ENCODE results near the gene TUT1.
"Not testable (repeated sequence)": the region's sequence is repeated elsewhere in the genome, so short reads cannot be mapped to it uniquely, and the experiment has no call there.

TUT1 gene

DNA sequence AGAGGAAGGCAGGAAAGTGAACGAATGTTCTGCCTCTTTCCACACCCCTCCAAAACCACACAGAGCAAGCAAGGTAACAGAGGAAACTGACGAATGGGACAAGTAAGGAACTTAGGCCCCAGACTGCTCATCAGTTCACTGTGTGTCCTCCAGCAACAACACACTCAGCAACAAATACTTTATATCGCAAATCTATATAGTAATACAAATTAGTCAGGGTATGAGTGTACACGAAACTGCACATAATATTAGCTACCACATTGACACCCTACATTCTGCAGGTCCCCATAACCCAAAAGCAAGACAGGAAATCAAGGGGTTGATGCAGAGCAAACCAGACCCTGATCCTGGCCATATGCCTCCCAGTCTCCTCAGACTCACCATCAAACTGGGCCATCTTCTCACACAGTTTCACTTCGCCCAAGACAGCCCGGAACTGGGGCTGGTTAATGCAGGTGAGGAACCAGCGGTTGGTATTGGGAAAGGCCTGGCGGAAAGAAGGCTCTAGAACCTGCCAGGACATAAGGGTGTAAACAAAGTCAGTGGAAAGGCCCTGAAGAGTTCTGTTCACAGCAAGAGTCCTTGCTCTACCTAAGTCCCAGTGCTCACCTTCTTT is 24.2 kb downstream of the TUT1 start:
- H3K79me2 ChIP-seq (ENCODE audit: insufficient read depth, low read length) = peaks cover 81% of the 10 kb centered on the region
- peaks cover 53% of the 10 kb centered on the region for H3K4me1 ChIP-seq (ENCODE audit: insufficient read depth, low read length)
- H3K27me3 ChIP-seq (ENCODE audit: insufficient read depth, low read length, poor library complexity) = no peaks in the 10 kb centered on the region
- no peak for ATAC-seq (ENCODE audit: insufficient read depth, low read depth)
- H3K9ac ChIP-seq (ENCODE audit: low read depth, low read length) = no peak overlapping the region
- no peaks in the 10 kb centered on the region for H3K9me3 ChIP-seq (ENCODE audit: insufficient read depth, low read length, severe bottlenecking)
- H2AFZ ChIP-seq (ENCODE audit: low read depth, low read length) = no peak overlapping the region
- DNase-seq = no peak
- no peak overlapping the region for H3K4me3 ChIP-seq (ENCODE audit: low read depth in 1 of 2, low read length in 2 of 2)
- H3K27ac ChIP-seq (ENCODE audit: low read length) = no peak overlapping the region
- peaks cover 96% of the 10 kb centered on the region for H3K36me3 ChIP-seq (ENCODE audit: insufficient read depth, low read length)
- peaks cover 54% of the 10 kb centered on the region; the same call in 1 of the 2 replicates for H4K20me1 ChIP-seq (ENCODE audit: insufficient read depth, low read length)
- H3K4me2 ChIP-seq (ENCODE audit: insufficient read depth, low read length) = peak overlapping the region; percentile 28; the same call in 1 of the 2 replicates
- TF ChIP-seq EZH2 (IDR thresholded peaks at IDR 0.05; ENCODE audit: borderline replicate concordance, low read depth, low read length, severe bottlenecking) = no peak
- TF ChIP-seq, protein P1, sequence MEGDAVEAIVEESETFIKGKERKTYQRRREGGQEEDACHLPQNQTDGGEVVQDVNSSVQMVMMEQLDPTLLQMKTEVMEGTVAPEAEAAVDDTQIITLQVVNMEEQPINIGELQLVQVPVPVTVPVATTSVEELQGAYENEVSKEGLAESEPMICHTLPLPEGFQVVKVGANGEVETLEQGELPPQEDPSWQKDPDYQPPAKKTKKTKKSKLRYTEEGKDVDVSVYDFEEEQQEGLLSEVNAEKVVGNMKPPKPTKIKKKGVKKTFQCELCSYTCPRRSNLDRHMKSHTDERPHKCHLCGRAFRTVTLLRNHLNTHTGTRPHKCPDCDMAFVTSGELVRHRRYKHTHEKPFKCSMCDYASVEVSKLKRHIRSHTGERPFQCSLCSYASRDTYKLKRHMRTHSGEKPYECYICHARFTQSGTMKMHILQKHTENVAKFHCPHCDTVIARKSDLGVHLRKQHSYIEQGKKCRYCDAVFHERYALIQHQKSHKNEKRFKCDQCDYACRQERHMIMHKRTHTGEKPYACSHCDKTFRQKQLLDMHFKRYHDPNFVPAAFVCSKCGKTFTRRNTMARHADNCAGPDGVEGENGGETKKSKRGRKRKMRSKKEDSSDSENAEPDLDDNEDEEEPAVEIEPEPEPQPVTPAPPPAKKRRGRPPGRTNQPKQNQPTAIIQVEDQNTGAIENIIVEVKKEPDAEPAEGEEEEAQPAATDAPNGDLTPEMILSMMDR (IDR thresholded peaks at IDR 0.05; ENCODE audit: borderline replicate concordance, extremely low read depth, low read length, poor library complexity, severe bottlenecking) = no peak

DNA sequence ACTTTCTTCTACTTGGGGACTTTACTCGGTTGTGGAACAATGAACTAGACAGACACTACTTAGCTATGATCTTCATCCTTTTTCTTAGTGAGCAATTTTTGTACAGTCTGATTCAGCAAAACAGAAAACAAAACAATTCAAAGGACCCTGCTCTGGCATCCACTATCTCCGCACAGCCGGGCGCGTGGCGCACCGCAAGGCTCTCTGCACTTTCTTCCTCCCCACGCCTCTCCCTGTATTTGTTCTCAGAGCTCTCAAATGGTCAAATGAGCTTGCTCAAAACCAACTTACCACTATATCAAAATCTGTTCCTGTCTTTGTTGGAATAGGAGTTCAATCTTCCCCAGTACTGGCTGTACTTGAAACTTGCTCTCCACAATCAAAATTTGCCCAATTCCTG is 25.1 kb downstream of the TUT1 start:
- H3K4me2 ChIP-seq (ENCODE audit: insufficient read depth, low read length) = no peak overlapping the region
- peaks cover 72% of the 10 kb centered on the region for H3K79me2 ChIP-seq (ENCODE audit: insufficient read depth, low read length)
- no peaks in the 10 kb centered on the region for H3K9me3 ChIP-seq (ENCODE audit: insufficient read depth, low read length, severe bottlenecking)
- DNase-seq (no peak), ATAC-seq (ENCODE audit: insufficient read depth, low read depth) (no peak)
- H3K36me3 ChIP-seq (ENCODE audit: insufficient read depth, low read length) = peaks cover 94% of the 10 kb centered on the region
- peaks cover 45% of the 10 kb centered on the region; the same call in 1 of the 2 replicates for H4K20me1 ChIP-seq (ENCODE audit: insufficient read depth, low read length)
- TF ChIP-seq EZH2 (IDR thresholded peaks at IDR 0.05; ENCODE audit: borderline replicate concordance, low read depth, low read length, severe bottlenecking) = no peak
- TF ChIP-seq, protein P1 (IDR thresholded peaks at IDR 0.05; ENCODE audit: borderline replicate concordance, extremely low read depth, low read length, poor library complexity, severe bottlenecking) = no peak
- peaks cover 48% of the 10 kb centered on the region for H3K4me1 ChIP-seq (ENCODE audit: insufficient read depth, low read length)
- no peak overlapping the region for H3K9ac ChIP-seq (ENCODE audit: low read depth, low read length)
- H3K27ac ChIP-seq (ENCODE audit: low read length) = no peak overlapping the region
- H3K4me3 ChIP-seq (ENCODE audit: low read depth in 1 of 2, low read length in 2 of 2) = no peak overlapping the region
- no peak overlapping the region for H2AFZ ChIP-seq (ENCODE audit: low read depth, low read length)
- H3K27me3 ChIP-seq (ENCODE audit: insufficient read depth, low read length, poor library complexity) = no peaks in the 10 kb centered on the region

DNA sequence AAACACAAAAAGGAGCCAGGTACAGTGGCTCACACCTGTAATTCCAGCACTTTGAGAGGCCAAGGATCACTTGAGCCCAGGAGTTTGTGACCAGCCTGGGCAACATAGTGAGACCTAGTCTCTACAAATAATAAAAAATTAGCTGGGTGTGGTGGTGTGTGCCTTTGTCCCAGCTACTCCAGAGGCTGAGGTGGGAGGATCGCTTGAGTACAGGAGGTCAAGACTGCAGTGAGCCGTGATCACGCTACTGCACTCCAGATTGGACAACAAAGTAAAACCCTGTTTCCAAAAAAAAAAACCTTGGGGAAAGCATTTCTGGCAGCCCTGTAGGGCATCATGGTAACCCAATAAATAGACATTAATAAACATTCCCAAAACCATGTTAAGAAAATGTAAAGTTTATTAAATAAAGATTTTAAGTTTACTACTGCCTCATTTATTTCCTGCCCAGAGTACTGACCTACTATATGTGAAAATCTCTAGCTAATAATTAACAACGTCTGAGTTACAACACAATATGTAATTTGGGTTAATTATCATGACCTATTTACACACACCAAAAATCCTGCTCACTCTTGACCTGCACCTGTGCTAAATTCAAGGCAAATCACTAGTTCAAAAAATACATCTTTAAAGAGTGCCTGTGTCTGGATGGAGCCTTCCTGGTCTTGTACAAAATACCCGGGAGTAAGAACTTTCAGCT is 26.1 kb downstream of the TUT1 start:
- Histone ChIP-seq H3K4me3 (ENCODE audit: low read depth in 1 of 2, low read length in 2 of 2) (no peak overlapping the region), H3K79me2 (ENCODE audit: insufficient read depth, low read length) (peaks cover 69% of the 10 kb centered on the region), H3K36me3 (ENCODE audit: insufficient read depth, low read length) (peaks cover 94% of the 10 kb centered on the region), H3K27ac (ENCODE audit: low read length) (no peak overlapping the region), H2AFZ (ENCODE audit: low read depth, low read length) (no peak overlapping the region), H3K4me1 (ENCODE audit: insufficient read depth, low read length) (peaks cover 46% of the 10 kb centered on the region), H3K9me3 (ENCODE audit: insufficient read depth, low read length, severe bottlenecking) (no peaks in the 10 kb centered on the region), H4K20me1 (ENCODE audit: insufficient read depth, low read length) (peaks cover 42% of the 10 kb centered on the region; the same call in 1 of the 2 replicates), H3K27me3 (ENCODE audit: insufficient read depth, low read length, poor library complexity) (no peaks in the 10 kb centered on the region), H3K9ac (ENCODE audit: low read depth, low read length) (no peak overlapping the region), H3K4me2 (ENCODE audit: insufficient read depth, low read length) (no peak overlapping the region)
- no peak for TF ChIP-seq EZH2 (IDR thresholded peaks at IDR 0.05; ENCODE audit: borderline replicate concordance, low read depth, low read length, severe bottlenecking)
- TF ChIP-seq, protein P1 (IDR thresholded peaks at IDR 0.05; ENCODE audit: borderline replicate concordance, extremely low read depth, low read length, poor library complexity, severe bottlenecking) = no peak
- no peak for ATAC-seq (ENCODE audit: insufficient read depth, low read depth)
- DNase-seq = no peak

DNA sequence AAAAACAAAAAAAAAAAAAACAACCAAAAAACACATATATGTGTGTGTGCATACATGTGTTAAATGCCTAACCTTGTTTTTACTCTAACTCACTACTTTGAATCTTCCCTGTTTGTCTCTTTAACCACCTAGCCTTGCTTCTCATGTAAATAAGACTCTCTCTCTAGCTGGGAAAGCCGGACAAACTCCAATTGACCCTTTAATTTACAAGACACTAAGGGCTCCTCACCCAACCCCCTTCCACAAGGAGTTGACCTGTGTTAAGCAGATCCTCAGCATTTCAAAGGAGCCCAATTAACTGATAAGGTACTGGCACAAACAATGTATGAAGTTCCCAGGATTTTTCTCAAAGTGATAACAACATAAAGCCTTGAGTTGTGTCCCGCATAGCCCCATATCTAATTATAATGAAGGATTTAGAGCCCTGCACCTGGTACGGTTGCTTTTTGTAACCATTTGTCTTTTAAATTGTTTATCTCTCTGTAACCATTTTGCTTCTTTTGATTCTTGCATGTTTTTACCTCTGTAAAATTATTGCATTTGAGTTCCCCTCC is 29.6 kb downstream of the TUT1 start:
- not testable (repeated sequence) for H3K9me3 ChIP-seq (ENCODE audit: insufficient read depth, low read length, severe bottlenecking); H3K27ac ChIP-seq (ENCODE audit: low read length); DNase-seq; ATAC-seq (ENCODE audit: insufficient read depth, low read depth); H3K4me3 ChIP-seq (ENCODE audit: low read depth in 1 of 2, low read length in 2 of 2); H3K9ac ChIP-seq (ENCODE audit: low read depth, low read length); H3K27me3 ChIP-seq (ENCODE audit: insufficient read depth, low read length, poor library complexity); H3K4me2 ChIP-seq (ENCODE audit: insufficient read depth, low read length); H2AFZ ChIP-seq (ENCODE audit: low read depth, low read length)
- Histone ChIP-seq H3K36me3 (ENCODE audit: insufficient read depth, low read length) (peaks cover 87% of the 10 kb centered on the region), H4K20me1 (ENCODE audit: insufficient read depth, low read length) (peaks cover 50% of the 10 kb centered on the region), H3K4me1 (ENCODE audit: insufficient read depth, low read length) (peaks cover 62% of the 10 kb centered on the region), H3K79me2 (ENCODE audit: insufficient read depth, low read length) (peaks cover 39% of the 10 kb centered on the region)

Measured in DND-41 (cell line).